Fibroblast of pulmonary artery (primary cell): ENCODE data around the gene NRROS.
A peak's percentile ranks its signal among the peaks of the same experiment; 100 is the strongest.

Experiments
- DNase-seq: peaks from one replicate; pipeline ENCODE4 v3.0.0-alpha.2; 2010; ENCODE audit warnings: low read depth
- H3K4me3 ChIP-seq: replicated peaks from 2 replicates; pipeline ENCODE4 v1.5.1; 2011; ENCODE audit warnings: low read depth, mild to moderate bottlenecking, control low read depth, low read length, moderate library complexity
- TF ChIP-seq, protein P1 (sequence below): IDR thresholded peaks from 2 replicates; pipeline ENCODE4 v1.5.1; 2011; ENCODE audit warnings: mild to moderate bottlenecking, control low read depth, low read length, inconsistent platforms; ENCODE audit errors: missing control alignments

NRROS gene

DNA sequence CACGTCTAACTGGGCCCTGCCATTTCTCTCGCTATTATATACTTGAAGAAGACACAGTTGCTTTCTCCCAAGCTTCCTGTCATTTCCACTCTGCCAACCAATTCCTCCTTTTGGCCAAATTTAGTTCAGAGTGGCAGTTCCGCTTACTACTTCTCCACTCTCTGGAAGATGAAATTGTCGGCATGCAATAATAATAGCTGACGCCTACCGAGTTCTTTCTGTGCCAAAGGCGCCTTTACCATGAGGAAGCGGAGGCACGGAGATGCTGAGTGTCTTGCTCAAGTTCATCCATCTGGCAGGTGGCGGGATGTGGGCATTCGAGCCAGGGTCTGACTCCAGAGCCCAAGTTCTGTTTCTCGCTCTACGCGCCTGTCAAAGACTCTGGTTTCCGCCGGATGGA, 14.6 kb upstream of the NRROS start:
- TF ChIP-seq, protein P1, sequence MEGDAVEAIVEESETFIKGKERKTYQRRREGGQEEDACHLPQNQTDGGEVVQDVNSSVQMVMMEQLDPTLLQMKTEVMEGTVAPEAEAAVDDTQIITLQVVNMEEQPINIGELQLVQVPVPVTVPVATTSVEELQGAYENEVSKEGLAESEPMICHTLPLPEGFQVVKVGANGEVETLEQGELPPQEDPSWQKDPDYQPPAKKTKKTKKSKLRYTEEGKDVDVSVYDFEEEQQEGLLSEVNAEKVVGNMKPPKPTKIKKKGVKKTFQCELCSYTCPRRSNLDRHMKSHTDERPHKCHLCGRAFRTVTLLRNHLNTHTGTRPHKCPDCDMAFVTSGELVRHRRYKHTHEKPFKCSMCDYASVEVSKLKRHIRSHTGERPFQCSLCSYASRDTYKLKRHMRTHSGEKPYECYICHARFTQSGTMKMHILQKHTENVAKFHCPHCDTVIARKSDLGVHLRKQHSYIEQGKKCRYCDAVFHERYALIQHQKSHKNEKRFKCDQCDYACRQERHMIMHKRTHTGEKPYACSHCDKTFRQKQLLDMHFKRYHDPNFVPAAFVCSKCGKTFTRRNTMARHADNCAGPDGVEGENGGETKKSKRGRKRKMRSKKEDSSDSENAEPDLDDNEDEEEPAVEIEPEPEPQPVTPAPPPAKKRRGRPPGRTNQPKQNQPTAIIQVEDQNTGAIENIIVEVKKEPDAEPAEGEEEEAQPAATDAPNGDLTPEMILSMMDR, result no peak
- DNase-seq, result no peak
- H3K4me3 ChIP-seq, result no peak overlapping the region

DNA sequence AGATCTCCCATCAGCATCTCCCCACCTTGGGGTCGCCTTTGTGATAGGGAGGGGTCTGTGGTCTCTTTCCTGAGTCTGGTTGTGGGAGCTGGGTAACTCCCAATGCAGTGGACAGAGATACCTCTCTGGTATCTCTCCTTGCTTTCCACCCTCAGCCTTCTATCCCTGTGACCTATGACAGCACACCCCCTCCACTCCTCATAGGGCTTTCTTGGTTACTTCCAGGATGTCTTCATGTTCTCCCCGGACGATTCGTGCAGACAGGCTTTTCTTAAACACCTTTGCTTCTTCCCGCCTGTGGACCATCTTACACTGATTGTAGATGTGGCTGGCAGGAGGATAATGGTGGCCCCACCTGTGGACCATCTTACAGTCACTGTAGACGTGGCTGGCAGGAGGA, 14.2 kb upstream of the NRROS start:
- no peak for DNase-seq
- H3K4me3 ChIP-seq, result no peak overlapping the region
- TF ChIP-seq, protein P1, result no peak

DNA sequence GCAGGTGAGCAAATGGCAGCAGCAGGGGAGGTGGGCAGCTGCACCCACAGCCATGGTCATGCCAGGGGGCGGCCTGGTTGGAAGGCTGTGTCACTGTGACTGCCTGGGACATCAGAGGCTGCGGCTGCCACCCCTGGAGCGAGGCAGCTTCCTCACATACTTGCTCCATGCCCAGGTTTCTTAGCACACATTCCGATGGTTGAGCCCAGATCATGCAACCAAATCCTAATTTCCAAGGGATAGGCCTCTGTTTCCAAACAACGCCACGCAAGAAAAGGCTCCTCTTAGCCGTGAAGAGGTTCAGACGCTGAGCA, 11.6 kb upstream of the NRROS start:
- TF ChIP-seq, protein P1, result no peak
- DNase-seq, result no peak
- H3K4me3 ChIP-seq, result no peak overlapping the region

DNA sequence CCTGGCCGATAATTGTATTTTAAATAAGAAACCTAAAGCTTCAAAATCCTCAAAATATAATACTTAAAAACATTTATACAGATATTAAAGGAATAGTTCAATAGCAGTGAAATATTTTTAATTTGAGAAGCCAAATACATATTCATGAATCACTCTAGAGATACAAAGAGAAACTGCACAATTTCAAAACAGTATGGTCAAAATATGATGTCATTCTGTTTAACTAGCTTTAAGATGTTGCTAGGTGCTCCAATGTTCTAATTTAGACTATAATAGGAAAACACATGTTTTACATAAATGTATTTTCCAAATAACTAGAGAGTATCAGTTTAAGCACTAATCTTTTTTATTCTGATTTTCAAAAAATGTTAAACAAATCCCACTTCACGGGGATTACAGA, 10.3 kb upstream of the NRROS start:
- H3K4me3 ChIP-seq, result no peak overlapping the region
- TF ChIP-seq, protein P1, result no peak
- no peak for DNase-seq

DNA sequence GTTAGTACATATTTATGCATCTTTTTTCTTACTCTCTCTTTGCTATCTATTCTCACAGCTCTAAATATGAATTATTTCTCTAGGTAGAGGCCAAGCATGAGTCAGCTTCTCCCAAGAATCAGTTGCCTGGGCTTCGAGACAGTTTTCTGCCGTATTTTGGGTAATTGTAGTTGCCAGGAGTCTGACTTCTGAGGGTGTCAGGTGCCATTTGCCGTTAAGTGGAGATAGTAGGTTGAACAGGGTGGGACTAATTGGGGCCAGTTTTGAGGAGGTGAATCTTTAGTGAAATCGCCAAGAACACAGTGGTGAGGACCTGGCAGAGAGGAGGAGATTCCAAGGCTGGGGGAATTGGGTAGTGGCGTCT, 7.8 kb upstream of the NRROS start:
- TF ChIP-seq, protein P1, result no peak
- no peak for DNase-seq
- H3K4me3 ChIP-seq, result peak overlapping the region; percentile 65

DNA sequence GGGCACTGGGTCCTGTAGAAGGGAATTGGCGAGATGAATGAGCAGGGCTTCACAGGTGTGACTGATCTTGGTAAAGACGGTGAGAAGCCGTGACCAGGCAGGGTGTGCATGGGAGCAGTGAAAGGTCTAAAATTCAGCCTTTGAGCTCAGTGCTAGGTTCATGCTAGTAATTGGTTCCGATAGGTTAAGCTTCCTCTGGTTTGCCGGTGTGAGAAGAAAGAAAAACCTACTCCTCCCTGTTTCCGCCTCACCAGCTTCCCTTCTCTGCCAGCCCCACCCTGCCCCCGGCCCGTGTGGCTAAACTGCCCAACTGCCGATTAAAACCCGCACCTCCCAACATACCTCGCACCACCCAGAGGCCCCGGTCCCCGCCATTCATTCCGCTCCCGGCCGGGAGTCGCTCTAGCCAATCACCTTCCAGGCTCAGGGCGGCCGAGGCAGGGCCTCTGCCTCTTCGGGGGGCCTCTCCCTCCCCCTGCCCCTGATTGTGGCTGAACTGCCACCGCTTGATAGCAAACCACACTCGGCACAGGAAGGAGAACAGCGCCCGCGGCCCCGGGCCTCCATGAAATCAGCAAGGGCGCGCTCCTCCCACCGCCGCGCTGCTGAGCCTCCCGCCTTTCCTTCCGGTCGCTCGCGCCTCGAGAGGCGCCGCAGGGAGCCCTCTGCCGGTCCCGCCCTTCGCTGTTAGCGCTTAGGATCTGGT, 7.3 kb upstream of the NRROS start:
- peak; percentile 67 for DNase-seq
- peak overlapping the region; percentile 65 for H3K4me3 ChIP-seq
- TF ChIP-seq, protein P1, result peak; percentile 14

DNA sequence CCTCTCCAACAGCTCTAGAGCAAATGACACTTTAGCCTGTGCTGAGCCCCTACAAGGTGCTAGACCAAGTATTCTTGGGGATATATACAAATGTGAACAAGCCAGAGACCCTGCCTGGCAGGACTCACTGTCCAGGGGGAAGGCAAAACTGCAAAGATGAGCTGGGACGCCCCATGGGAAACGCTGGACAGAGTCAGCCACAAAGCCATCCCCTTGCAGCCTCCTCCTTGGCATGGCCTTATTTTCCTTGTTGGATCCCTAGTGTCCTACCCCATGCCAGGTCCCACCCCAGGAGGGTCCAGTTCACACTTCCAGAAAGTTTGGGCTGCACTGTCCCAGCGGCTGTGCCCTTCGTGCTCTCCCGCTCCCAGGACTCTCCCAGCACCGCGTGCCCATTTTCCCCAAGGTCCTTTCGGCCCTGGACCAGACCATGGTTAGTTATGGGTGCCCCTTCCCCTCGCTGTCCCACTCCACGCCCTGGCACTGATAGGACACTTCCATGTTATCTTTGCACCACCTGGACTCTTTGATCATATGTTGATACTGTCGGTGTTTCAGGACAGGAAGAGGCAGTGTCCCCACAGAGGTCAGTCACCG, 5.8 kb upstream of the NRROS start:
- no peak overlapping the region for H3K4me3 ChIP-seq
- TF ChIP-seq, protein P1, result no peak
- DNase-seq, result no peak
